NCI-H128 (cell line): ENCODE measurements around the gene USP9X.
A peak's percentile ranks its signal among the peaks of the same experiment; 100 is the strongest.
"Not testable (repeated sequence)": the region's sequence is repeated elsewhere in the genome, so short reads cannot be mapped to it uniquely, and the experiment has no call there.

ENCODE experiments used
- DNase-seq: peaks from one replicate; lab custom pipeline; 2025; ENCODE audit not compliant: unreplicated experiment; lab: John Stamatoyannopoulos, UW

Gene USP9X

GRCh38 chrX:41118156-41118555 lies 32.9 kb downstream of the USP9X start:
- no peak for DNase-seq

- DNase-seq, result no peak
Measured at GRCh38 chrX:41119803-41120202, 34.6 kb downstream of the USP9X start.

- DNase-seq, result no peak
Measured at GRCh38 chrX:41121766-41122165, 36.5 kb downstream of the USP9X start.

GRCh38 chrX:41122664-41123257 lies 37.5 kb downstream of the USP9X start:
- no peak for DNase-seq

- no peak for DNase-seq
Measured at GRCh38 chrX:41127477-41128192, 42.4 kb downstream of the USP9X start.

- DNase-seq, result no peak
Measured at GRCh38 chrX:41128955-41129354, 43.7 kb downstream of the USP9X start.

- no peak for DNase-seq
Measured at GRCh38 chrX:41131766-41132165, 46.5 kb downstream of the USP9X start.

GRCh38 chrX:41133551-41133950 lies 48.3 kb downstream of the USP9X start:
- DNase-seq, result no peak

GRCh38 chrX:41137589-41137988 lies 52.3 kb downstream of the USP9X start:
- DNase-seq, result no peak

GRCh38 chrX:41142130-41142910 lies 57.1 kb downstream of the USP9X start:
- no peak for DNase-seq

GRCh38 chrX:41144873-41145272 lies 59.6 kb downstream of the USP9X start:
- no peak for DNase-seq

- no peak for DNase-seq
Measured at GRCh38 chrX:41145920-41146608, 60.8 kb downstream of the USP9X start.

GRCh38 chrX:41148553-41148952 lies 63.3 kb downstream of the USP9X start:
- DNase-seq, result no peak

GRCh38 chrX:41150043-41150442 lies 64.8 kb downstream of the USP9X start:
- no peak for DNase-seq

- DNase-seq, result not testable (repeated sequence)
Measured at GRCh38 chrX:41151726-41152125, 66.5 kb downstream of the USP9X start.

- no peak for DNase-seq
Measured at GRCh38 chrX:41152221-41152620, 67.0 kb downstream of the USP9X start.

GRCh38 chrX:41153448-41153847 lies 68.2 kb downstream of the USP9X start:
- no peak for DNase-seq

- DNase-seq, result no peak
Measured at GRCh38 chrX:41153957-41154356, 68.7 kb downstream of the USP9X start.

- peak; percentile 4 for DNase-seq
Measured at GRCh38 chrX:41164449-41164848, 79.2 kb downstream of the USP9X start.

- no peak for DNase-seq
Measured at GRCh38 chrX:41167888-41168287, 82.6 kb downstream of the USP9X start.

GRCh38 chrX:41176263-41176662 lies 91.0 kb downstream of the USP9X start:
- DNase-seq, result no peak

GRCh38 chrX:41177297-41177696 lies 92.1 kb downstream of the USP9X start:
- no peak for DNase-seq
